Superior temporal gyrus (tissue), 1 donor: ENCODE measurements around the gene TNS1.
"Not testable (repeated sequence)": the region's sequence is repeated elsewhere in the genome, so short reads cannot be mapped to it uniquely, and the experiment has no call there.

Experiments
- DNase-seq: peaks from one replicate; pipeline ENCODE4 v3.0.0-alpha.2; 2016; ENCODE audit errors: extremely low spot score

Gene TNS1

DNA sequence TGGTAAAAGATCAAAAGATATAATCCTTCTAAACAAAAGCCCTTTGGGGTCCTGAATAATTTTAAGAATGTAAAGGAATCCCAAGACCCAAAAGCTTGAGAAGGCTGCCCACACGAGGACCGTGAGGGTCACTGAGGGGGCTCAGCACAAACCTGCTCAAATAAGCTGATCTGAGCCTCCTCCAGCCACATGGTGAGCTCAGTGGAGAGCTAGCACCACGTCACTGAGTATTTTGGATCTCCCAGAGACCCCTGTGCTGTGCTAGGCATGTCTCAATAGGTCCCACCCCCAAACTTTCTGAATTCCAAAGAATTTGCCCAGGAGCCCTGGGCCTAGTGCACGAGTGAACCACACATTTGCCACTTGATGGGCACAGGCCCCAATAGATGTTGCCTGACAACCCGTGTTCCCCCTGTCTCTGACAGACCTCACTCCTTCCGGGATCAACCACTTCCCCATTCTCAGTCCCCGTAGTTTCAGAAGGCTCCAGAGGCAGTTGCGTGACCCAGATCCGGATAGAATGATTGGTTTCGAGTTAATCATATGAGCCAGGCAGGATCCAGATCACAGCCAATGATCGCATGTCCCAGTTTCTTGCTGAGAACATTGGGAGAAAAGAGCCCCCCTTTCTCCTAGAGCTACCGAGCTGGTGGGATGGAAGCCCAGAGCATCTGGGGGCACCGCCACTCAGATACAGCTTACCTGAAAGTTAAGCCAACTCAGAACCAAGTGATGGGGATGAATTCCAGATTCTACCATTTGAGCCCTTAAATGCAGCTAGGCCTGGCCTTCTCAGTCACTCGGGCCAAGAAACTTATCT, 203.8 kb downstream of the TNS1 start:
- DNase-seq = peak; percentile 15

DNA sequence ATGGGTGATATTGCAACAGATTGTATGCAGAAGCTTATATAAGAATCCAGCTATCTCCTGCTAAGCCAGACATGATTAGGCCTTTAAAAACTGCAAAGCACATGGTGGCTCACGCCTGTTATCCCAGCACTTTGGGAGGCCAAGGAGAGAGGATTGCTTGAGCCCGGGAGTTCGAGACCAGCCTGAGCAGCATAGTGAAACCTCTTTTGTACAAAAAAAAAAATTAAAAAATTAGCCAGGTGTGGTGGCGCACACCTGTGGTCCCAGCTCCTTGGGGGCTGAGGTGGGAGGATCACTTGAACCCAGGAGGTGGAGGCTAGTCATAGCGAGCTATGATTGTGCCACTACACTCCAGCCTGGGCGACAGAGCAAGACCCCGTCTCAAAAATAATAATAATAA, 204.6 kb downstream of the TNS1 start:
- no peak for DNase-seq

DNA sequence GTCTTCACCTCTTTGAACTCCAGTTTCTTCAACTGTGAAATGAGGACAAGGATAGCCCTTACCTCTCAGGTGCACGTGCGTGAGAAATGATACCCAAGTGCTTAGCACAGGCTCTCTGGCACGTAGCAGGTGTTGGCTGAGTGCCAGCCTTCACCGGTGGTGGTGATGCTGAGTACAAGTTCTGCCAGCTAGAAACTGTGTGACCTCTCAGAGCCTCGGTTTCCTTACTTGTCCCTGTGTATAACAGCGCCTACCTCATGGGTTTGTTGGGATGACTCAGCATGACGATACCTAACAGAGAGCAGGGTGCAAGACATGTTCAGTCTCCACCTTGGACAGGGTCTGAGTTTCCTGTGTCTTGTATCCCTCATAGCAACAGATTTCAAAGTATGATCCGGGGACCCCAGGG, 205.1 kb downstream of the TNS1 start:
- DNase-seq = no peak

DNA sequence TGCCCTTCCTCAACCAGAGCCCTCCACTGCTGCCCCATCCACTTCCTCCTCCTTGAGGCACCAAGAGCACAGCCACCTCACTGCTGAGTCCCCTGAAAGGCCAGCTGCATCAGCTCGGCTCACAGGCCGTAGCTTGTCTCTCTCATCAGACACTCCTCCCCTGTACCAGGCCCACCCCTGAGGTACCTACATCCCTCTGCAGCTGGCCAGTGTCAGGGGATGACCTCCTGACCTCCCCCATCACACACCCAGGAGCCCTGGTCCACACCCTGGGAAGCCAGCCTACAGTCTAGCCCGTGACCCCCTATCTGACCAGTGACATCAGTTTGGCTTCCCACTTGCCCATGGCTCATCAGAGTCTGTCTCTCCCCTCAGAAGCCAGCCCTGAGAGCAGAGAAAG, 205.6 kb downstream of the TNS1 start:
- DNase-seq = no peak

DNA sequence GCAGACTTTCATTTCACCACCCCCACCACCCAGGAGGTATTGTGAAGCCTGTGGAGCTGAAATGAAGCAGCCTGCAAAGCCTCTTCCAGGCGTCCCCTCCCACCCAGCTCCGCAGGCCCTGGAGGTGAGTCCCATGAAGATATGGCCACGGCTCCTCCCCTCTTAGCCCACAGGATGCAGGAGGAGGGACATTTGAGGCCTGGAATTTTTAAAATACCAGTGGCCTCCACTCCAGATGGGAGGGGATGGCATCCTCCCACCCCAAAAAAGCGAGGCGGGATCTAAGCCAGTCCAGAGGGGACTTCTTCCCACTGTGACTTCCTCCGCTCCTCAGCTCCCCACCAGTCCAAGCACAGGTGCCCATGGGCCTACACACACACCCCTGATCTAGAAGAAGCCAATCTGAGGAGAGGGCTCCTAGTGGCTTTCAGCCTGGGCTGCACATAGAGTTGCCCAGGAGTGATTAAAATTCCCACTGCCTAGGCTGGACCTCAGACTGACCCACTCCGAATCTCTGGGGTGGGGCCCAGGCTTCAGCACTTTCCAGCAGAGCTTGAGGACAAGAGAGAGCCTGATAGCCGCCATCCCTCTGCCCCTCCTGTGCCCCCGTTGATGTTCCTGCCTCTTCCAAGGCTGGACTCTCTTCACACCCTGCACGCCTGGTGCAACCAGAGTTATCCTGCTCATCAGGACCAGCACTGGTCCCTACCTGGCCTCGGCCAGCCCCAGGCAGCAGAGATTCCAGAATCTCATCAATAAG, 206.9 kb downstream of the TNS1 start:
- DNase-seq = no peak

DNA sequence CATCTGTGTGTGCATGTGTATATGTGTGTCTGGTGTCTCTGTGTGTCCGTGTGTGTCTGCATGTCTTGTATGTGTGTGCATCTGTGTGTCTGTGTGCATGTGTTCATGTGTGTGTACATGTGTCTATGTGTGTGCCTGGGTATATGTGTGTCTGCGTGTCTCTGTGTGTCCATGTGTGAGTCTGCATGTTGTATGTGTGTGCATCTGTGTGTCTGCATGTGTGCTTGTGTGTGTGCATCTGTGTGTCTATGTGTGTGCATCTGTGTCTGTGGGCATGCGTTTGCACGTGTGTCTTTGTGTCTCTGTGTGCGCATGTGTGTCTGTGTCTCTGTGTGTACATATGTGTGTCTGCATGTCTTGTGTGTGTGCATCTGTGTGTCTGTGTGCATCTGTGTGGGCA, 207.7 kb downstream of the TNS1 start:
- DNase-seq = no peak

DNA sequence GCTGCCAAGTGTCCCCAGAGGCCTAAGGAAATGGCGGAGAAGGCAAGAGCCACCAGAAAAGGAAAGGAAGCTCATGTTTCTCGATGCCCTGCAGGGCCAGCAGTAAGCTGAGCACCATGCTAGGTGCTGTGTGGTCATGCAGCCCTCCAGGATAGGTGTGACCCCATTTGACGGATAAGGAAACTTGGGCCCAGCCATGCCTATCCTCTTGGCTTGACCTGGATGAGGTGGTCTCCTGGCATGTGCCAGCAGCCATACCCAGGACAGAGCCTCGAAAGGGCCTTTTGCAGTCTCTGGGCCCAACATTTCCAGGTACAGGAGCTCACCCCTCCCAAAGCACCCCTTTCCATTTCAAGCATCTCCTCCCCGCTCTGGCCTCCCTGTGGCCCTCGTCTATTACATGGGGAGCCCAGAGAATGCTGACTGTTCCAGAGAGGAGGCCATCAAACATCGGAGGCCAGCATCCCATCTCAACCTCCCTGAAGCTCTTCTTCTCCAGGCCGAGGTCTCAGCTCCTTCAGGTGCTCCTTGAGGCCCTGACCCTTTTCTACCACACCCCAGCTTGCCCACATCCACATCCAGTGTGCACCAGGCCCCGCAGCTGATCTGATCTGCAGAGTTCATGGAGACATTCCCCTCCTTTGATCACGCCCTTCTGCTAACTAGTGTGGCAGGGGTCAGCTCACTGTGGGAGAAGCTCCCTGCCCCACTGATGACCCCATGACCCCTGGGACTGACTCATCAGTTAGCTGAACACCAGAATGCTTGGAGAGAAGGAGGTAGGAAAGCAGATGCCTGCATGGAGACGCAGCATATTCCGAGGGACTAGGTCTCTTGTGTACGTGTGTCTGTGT, 208.4 kb downstream of the TNS1 start:
- DNase-seq = no peak

DNA sequence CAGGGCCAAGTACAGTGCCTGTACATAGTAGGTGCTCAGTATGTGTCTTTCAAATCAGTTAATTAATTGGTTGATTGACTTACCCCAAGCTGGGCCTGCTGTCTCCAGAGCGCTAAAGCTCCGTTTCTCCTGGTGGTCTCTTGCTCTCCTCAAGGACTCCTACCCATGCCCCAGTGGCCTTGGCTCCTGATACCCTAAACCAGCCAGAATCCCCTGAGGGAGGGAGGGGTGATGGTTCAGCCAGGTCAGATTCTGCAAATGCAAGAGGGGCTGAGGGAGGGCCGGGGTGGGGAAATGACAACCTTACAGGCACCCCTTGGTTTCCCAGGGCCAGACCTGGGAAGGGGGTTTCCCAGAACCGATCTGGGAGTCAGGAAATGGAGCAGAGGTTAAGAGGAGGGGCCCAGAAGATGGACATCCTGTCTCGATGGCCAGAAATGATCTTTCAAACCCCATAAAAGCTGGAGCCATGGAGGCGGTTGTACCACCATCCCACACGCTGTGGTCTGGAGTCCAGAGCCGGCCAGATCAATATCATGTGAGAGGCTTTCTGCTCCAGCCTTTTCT, 209.1 kb downstream of the TNS1 start:
- no peak for DNase-seq

DNA sequence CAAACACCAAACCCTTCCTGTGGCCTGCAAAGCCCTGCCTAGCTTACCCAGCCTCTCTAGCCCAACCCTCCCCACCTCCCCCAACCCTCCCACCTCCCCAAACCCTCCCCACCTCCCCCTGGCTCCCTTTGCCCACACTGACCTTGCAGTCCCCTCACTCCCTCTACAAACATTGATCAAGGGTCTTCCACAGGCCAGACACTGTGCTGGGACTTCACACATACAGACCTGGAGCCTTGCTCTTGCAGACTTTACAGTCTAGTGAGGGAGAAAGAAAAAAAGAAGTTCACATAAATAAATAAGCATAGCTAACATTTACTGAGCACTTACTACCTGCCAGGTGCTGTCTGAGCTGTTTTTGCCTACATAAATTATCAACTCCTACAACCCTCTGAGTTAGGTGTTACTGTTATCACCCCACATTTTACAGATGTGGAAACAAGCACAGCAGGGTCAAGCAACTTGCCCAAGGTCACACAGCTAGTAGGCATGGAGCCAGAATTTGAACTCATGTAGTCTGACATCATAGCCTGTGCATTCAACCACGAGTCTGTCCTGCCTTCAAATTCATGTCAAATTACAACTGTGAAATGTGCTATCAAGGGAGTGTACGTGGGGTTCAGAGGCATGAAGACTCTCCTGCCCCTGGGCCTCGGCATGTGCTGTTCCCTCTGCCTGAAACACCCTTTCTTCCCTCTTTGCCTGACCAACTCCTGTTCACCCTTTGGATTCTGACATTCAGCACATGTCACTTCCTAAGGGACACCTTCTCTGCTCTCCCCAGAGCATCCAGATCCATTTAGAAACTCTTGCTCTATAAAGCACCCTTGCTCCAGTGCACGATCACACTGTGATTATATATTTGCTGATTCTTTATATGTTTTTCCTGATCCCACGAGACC, 209.9 kb downstream of the TNS1 start:
- no peak for DNase-seq

DNA sequence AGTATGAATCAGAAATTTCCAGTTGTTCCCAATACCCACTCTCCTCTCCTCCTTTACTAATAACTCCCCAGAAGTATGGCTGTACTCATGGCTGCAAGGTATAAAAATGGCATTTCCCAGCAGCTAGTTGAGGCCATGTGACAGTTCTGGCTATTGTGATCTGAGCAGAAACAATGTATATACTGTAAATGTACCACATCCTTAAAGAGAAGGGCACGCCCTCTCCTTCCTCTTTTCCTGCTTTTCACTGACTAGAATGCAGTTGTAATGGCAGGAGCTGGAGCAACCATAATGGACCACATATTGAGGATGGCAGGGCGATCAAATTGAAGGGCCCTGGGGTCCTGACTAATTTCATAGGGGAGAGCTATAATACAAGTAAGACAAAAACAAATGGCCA, 211.2 kb downstream of the TNS1 start:
- DNase-seq = no peak

DNA sequence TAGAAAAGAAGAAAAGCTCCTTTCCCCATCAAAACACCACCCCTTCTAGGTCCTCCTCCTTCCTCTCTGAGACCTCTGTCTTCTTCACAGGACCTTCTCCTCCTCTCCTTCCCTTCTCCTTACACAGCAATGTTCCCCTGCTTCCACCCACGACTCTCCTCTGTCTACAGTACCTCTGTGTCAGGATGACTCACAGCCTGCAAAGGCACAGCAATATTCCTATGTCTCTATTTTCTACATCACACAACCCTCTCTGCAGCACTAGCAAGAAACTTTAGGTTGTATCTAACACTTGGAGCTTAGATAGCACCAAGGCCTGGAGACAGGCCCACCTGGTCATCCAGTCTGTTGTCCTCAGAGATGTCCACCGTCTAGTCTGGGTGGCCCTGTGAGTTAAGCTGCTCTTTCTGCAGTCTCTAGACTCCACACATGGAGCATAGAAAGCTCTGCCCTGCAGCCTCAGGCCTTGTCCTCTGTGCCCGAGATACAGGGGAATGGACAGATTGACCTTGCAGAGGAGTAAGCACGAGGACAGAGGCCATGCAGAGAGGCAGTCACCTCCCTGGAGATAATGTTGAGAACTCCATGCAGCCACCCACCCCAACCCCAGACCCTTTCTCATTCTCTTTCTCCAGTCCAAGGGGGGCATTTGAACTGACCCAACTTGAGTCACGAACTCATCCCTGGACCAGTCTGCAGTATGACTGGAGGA, 212.0 kb downstream of the TNS1 start:
- DNase-seq = peak; percentile 55

DNA sequence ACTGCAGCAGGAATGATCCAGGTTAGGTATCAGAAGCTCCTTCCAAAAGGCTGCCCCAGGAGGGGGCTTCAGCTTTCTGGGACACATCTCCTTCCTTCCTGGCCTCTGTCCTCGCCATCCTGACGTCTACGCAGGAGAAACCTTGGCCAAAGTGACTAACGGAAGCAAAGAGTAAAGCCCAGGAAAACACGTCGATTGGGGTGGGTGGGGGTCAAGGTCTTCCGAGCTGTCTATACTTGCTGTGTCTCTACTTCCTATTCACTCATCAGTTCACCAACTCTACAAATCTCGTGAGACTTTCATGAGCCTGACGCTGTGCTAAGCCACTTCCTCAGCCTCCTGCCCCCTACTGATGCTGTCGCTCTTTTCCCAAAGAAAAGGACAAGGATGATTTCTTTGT, 212.6 kb downstream of the TNS1 start:
- no peak for DNase-seq

DNA sequence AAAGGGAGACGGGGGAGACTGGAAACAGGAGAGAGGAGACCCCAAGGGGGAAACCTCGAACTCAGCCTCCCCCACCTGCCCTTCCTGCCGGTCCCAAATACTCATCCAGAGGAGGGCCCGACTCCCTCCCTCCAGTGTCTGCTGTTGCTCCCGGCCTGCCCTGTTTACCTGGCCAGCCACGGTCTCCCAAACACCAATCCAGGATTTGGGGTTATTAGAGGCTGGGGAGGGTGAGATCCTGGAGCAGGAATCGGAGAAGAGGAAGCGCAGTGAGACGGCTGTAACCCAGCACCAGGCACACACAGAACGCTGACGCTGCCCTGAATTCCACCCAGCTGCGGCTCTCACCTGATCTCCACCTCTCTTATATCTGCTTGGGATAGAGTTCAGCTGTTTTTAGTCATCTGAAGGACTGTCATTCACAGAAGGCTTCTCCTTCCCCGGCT, 213.0 kb downstream of the TNS1 start:
- peak; percentile 12 for DNase-seq

DNA sequence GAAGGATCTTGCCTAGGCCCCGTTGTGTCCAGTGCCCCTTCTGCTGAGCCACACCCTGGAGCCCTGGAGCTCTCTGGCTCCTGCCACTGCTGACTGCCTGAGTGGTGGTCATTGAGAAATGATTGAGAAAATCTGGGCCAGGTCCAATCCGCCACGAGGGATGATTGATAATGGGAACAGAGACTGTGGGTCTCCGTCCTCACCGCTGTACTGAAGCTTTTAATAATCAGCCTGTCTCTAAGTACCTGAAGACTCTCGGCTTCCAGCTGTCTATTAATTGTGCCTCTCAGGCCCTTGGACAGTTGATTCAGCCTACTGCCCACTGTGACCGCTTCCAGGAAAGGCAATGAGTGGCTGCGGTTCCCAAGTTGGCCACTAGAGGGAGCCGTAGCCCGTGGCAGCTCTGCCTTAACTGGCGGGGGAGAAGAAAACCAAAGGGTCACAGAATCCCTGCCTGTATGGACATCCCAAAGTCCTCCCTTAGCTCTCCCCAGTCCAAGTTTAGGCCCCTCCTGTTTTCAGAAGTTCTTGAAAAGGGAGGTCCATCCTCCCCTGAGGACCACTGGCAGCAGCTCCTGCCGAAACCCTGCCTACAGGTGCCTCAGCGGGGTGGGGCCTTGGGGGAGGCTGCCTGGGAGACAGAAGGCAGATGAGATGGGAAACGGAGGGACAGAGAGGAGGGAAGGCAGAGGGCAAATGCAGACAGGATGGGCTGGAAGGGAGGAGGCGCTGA, 213.6 kb downstream of the TNS1 start:
- peak; percentile 95 for DNase-seq

DNA sequence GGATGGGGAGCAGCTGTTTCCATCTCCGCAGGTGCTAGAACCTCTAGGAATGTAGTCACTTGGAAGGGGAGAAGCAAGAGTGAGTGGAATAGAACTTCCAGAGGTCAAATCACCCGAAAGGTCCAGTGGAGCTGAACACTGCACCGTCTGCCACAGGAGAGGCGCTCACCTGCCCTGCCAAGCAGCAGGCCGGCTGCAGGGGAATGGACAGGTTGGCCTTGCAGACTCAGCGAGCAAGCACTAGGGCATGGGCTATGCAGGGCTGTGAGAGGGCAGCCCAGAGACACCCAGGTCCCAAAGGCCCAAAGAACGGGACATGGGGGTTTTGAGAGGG, 214.2 kb downstream of the TNS1 start:
- no peak for DNase-seq

DNA sequence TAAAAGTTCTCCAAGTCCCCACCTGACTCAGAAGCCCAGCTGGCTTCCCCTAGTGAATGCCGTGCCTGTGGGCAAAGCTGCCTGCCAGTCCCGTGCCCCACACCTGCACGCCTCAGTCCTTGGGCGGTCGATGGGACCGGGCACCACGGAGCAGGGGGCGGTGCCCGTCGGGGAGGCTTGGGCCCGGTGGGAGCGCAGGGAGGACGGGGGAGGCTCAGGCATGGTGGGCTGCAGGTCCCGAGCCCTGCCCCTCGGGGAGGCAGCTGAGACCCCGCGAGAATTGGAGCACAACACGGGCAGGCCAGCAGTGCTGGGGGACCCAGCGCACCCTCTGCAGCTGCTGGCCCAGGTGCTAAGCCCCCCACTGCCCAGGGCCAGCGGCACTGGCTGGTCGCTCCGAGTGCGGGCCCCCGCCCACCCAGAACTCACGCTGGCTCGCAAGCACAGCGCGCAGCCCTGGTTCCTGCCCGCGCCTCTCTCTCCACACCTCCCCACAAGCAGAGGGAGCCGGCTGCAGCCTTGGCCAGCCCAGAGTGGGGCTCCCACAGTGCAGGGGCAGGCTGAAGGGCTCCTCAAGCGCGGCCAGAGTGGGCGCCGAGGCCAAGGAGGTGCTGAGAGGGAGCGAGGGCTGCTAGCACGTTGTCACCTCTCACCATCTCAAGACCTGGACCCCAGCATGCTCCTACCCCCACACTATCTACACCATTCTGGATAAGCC, 215.5 kb downstream of the TNS1 start:
- DNase-seq = no peak

DNA sequence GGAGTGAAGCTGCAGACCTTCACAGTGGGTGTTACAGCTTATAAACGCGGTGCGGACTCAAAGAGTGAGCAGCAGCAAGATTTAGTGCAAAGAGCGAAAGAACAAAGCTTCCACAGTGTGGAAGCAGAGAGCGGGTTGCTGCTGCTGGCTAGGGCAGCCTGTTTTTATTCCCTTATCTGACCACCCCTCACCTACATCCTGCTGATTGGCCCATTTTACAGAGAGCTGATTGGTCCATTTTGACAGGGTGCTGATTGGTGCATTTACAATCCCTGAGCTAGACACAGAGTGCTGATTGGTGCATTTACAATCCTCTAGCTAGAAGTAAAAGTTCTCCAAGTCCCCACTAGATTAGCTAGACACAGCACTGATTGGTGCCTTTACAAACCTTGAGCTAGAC, 216.2 kb downstream of the TNS1 start:
- not testable (repeated sequence) for DNase-seq

DNA sequence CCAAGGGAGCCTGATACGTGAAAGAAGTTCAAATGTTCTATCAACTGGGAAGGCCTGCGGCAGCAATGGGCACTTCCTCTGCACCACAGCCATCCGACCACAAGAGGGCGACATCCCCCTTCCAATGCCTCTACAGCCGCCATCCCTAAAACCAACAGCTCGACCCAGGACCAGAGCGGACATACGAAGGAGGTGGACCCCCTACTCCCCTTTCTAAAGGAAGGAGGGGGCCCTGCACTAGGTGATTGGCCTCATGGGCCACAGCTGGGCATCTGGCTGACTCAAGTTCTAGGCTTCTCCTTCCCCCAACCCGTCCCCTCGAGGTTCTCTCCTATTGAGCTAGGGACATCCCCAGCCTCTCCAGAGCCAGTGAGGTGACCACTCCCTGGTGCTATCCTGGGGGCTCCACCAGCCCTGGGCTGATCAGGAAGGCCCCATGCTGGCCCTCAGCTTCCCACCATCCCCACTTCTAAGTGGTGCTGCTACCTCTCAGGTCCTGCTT, 217.2 kb downstream of the TNS1 start:
- DNase-seq = peak; percentile 92
